GM18873 (cell line): ENCODE data around the gene RAB18.
"Not testable (repeated sequence)": the region's sequence is repeated elsewhere in the genome, so short reads cannot be mapped to it uniquely, and the experiment has no call there.

ENCODE experiments used
- ATAC-seq: cut with Tn5 transposase; IDR thresholded peaks from one replicate; pipeline ENCODE4 v1.9.1; 2021; ENCODE audit warnings: mild to moderate bottlenecking, moderate library complexity, moderate number of reproducible peaks; ENCODE audit not compliant: unreplicated experiment, low FRiP score

RAB18 gene

DNA sequence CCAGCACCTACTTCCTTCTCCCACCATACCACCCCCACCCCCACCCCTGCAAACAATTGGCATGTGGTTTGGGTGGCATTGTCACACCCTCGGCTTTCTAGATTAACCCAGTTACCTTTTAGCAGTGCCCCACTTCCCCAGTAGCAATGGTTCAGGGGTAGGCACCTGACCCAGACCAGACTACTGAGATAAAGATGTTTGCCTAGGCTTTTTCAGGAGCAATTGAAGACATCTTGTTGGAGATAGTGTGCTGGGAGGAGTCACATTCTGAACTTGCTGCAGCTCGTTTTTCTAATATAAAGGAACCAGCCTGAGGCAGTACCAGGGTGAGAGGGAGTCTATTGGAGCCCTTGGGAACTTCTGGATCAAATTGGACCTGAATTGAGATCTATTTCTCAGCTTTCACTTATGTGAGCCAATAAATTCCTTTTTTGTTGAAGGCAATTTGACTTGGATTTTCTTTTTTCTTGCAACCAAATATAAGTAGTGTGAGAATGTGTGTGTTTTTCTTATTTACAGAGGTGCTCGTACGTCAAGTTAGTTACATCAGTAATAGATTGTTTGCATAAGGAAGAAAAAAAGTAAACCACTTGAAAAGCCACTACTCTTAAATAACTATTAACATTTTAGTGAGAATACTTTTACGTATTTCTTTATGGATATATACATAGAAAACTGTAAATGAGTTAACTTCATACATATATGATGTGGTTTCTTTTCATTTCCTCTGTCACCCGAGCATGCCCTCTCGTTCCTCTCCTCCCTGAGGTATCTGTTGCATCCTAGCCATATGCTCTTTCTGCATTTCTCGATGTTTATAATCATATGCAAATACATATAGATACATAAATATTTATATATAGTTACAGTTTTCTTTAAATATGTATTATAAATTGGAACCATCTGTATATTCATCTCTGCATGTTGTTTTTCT, 38.0 kb downstream of the RAB18 start:
- no peak for ATAC-seq

DNA sequence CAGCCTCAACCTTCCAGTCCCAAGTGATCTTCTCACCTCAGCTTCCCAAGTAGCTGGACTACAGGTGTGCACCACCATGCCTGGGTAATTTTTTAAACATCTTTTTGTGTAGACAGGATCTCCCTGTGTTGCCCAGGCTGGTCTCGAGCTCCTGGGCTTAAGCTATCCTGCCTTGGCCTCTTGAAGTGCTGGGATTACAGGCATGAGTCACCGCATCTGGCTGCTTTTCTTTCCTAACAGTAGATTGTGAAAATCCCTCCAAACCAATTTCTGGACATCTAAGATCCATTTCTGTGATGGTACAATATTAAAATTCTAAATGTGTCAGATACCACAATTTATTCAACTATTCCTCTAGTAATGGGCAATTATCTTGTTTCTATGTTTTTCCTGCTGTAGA, 38.7 kb downstream of the RAB18 start:
- ATAC-seq = no peak

DNA sequence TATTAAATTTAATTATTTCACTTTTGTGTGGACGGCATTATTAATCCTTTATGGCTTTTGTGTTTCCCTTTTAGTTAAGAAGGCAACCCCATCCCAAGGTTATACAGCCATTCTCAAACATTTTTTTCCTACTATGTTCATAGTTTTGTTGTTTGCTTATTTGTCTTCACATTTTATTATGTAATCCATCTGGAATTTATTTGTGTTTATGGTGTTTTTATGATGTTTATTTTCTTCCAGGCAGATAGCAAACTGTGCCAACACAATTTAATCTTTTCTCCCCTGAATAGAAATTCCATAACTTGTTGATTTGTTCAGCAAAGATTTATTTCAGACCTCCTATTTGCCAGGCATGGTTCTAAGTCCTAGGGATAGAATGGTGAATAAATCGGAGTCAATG, 42.9 kb downstream of the RAB18 start:
- ATAC-seq = no peak

DNA sequence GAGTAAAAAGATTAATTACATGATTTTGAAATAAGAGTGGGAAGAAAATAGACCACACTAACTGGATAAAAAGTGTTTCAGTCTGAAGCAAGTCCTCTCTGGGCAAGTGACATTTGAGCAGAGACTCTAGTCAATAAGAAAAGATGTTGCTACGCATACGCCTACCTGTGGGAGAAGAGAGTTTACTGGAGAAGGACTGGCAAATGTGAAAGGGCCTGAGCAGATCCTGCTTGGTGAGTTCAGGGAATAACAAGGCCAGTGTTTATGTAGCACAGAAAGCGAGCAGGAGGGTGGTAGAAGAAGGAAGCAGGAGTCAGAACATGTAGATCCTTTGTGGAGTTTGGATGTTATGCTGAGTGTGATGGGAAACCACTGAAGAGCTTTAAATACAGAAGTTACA, 43.4 kb downstream of the RAB18 start:
- ATAC-seq = no peak

DNA sequence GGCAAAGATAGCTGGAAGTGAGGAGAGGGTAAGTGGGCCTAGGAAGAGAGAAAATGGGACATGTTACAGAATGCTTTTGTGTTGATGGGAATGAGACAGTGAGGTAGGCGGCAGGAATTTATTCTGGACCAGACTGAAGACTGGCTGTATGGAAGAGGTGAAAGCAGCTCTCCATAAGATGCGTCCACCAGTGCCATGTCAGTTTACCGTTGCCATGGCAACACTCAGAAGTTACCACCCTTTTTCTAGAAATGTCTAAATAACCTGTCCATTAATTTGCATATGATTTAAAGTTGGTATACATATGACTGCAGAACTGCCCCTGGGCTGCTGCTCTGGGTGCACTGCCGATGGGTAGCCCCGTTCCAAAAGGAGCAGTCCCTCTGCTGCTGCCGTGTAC, 46.7 kb downstream of the RAB18 start:
- no peak for ATAC-seq

DNA sequence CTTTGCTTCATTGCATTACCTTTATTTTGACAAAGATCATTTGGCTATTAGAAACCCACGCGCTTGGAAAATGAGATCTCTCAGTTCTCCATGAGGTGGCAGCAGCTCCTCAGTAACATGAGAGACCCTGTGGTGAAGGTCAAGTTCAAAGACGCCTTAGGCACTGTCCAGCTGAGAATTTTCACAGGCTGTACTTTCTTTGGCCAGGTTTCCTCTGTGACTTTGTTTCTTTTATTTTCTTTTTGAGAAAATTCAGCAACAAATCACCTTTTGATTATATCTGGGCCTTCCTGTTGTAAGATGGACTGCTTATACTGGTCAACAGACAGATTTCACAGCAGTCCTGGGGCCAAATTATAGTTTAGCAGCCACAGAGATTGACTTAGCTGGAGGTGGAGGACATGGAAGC, 54.5 kb downstream of the RAB18 start:
- no peak for ATAC-seq

DNA sequence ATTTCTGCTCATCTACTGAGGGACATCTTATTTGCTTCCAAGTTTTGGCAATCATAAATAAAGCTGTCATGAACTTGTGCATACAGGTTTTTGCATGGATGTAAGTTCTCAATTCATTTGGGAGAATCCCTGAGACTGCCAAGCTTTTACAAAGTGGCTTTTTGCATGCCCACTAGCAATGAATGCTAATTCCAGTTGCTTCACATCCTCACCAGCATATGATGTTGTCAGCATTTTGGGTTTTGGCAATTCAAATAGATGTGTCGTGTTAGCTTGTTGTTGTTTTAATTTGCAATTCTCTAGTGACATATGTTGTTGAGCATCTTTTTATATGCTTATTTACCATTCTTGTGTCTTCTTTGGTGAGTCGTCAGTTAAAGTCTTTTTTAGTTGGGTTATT, 57.2 kb downstream of the RAB18 start:
- no peak for ATAC-seq

DNA sequence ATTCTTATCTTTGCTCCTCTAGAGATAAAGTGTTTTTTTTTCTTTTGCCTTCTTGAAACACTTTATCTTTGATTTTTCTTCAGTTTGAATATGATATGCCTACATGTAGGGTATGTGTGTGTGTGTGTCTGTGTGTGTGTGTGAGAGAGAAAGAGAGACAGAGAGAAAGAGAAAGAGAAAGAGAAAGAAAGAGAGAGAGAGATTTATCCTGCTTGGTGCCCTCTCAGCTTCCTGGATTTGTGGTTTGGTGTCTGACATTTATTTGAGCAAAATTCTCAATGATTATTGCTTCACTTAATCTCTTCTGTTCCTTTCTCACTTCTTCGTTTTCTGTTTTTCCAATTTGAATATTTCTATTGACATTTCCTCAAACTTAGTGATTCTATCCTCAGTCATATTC, 60.3 kb downstream of the RAB18 start:
- no peak for ATAC-seq

DNA sequence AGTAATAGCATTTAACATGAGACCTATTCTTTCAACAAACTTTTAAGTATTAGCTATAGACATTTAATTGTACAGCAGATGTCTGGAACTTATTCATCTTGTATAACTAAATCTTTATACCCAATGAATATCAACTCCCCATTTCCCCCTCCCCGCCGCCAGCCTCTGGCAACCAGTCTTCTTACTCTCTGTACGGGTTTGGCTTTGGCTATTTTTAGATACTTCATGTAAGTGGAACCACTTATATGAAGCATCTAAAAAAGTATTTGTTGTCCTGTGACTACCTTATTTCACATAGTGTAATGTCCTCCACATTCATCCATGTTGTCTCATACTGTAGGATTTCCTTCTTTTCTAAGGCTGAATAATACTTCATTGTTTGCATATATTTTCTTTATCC, 60.8 kb downstream of the RAB18 start:
- no peak for ATAC-seq

DNA sequence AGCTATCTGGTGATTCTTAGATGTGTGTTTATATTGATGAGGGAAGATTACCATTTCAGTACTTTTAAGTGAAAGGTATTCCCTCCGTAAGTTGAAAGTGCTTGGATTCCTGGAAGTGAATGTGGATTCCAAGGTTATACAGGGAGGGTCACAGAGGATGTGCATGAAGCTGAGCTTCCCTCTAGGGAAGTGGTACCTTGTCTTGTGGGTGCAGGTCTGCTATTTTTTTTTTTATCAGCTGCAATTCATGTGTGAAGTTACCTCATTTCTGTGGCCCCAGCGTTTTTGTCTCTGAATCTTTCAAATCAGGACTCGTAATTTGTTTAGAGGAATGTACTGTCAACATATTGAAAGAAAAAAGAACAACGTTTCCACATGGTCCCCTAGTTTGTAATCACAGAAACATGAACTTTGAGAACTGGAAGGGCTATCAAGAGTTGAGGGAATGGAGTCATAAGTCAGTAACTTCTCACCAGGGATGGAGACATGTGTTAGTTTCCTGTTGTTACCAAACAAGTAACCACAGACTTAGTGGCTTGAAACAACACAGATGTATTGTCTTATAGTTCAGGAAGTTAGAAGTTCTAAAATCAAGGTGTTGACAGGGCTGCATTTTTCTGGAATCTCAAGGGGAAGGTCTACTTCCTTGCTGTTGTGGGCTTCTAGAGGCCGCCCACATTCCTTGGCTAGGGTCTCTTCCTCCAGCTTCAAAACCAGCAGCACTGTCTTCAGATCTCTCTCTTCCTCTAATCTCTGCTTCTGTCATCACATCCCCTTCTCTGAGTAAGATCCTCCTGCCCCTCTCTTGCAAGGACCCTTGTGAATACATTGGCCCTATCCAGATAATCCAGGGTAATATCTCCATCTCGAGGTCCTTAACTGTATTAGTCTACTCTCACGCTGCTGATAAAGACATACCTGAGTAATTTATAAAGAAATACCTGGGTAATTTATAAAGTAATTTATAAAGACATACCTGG, 64.4 kb downstream of the RAB18 start:
- ATAC-seq = no peak

DNA sequence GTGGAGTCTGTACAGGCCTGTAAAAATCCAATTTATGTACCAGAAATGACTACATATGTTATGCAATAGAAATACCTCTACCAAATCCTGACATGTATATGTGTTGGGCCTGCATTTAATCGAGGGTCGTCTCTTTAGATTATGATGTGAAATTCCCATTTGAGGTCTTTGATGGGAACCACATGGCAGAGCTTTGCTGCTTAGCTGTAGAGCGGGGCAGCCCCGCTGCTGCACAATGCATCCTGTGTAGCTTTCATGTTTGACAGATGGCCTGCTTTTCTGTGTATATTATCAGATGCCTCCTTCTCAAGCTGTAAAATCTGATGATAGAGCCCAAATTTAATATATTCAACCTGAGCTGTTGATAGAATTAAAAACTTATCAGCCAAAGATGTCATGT, 65.8 kb downstream of the RAB18 start:
- no peak for ATAC-seq

DNA sequence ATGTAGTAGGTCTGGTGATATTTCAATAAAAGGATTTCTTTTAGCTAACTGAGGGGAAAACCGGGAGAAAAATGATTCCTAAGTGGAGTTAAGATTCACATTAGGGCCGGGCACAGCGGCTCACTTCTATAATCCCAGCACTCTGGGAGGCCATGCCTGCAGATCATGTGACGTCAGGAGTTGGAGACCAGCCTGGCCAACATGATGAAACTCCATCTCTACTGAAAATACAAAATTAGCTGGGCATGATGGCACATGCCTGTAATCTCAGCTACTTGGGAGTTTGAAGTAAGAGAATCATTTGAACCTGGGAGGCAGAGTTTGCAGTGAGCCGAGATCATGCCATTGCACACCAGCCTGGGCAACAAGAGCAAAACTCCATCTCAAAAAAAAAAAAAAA, 72.9 kb downstream of the RAB18 start:
- not testable (repeated sequence) for ATAC-seq

DNA sequence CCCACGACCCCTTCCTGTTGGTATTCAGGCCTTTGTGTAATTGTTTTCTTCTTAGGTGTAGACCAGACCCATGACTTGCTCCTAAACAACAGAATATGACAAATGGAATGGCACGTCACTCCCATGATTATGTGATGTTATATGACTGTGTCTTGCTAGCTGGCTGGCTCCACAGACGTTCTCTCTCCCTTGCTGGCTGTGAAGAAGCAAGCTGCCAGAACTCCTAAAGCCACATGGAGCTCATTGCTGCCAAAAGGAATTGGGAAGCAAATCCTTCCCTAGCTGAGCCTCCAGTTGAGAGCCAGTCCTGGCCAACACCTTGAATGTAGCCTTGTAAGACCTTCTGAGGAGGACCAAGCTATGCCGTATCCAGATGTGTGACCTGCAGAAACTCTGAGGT, 74.2 kb downstream of the RAB18 start:
- no peak for ATAC-seq

DNA sequence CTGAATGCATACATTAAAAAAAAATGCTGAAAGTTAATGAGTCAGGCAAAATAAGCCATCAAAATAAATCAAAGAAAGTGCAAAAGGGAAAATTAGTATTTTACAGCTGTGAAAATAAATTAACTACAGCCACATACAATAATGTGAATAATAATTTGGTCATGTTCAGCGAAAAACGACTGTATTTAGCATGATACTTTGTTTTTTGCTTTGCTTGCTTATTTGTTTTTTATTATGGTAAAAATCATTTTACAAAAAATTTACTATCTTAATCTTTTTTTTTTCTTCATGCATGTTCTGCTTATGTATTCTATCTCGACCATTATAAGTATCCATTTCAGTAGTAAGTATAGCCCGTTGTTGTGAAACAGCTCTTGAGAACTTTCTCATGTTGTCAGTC, 77.1 kb downstream of the RAB18 start:
- ATAC-seq = no peak

DNA sequence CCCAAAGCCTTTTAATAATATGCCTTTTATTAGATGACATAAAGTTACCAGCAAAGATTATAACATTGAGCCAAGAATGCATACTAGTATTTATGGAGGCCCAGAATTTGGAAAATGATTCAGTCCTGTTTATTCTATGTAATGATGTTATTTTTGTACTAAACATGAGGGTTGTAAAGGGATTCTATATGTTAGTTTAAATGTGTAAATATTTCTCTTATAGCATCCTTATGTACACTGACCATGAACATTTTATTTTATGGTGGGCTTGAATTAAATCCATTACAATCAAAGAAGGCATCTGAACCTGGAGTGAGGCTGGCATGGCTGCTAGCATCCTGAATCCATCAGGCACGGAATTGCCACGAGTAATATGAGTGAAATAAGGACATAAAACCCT, 80.2 kb downstream of the RAB18 start:
- ATAC-seq = no peak
